ENCODE measurements around the gene SYT10. TPM values are rescaled to one million over a fixed set of nuclear protein-coding genes. Genes with fewer than 3 reads are reported as not detected.

The SYT10 gene, protein sequence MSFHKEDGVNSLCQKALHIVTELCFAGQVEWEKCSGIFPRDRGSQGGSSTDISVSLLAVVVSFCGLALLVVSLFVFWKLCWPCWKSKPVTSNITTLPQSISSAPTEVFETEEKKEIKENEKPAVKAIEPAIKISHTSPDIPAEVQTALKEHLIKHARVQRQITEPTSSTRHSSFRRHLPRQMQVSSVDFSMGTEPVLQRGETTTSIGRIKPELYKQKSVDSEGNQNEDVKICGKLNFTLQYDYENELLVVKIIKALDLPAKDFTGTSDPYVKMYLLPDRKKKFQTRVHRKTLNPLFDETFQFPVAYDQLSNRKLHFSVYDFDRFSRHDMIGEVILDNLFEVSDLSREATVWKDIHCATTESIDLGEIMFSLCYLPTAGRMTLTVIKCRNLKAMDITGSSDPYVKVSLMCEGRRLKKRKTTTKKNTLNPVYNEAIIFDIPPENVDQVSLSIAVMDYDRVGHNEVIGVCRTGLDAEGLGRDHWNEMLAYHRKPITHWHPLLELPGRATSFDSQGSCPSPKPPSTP
- not detected in 2 replicates for total RNA-seq (2014; rRNA removed; shearing (Covaris generic); ENCODE audit: low replicate concordance)

DNA sequence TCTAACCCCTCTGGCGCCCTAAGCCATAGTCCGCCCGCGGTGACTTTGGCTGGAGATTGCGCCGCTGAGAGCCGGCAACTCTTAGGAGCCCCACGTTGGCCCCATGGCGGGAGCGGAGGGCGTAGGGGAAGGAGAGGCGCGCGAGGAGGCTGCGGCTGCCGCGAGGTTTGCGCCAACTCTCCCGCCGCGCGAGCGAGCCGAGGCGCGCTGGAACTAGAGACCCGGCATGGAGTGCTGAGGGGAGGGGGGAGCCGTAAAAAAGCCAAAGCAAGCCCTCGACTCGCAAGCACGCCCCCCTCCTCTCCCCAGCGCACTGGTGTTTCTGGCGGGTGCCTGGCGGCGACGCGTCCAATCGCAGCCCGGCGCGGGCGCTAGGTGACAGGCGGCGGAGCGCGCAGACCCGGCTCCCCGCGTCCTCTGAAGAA lies at the start of gene SYT10:
TSS of gene SYT10 (minus strand) at position 233 of the 425 bp plus-strand sequence. CDS start 297 bp downstream, outside the sequence.
- Histone ChIP-seq H3K4me3 (peak within 1 kb of the TSS; percentile 60), H3K36me3 (no peaks in the 10 kb centered on the region), H3K27me3 (peaks cover 26% of the 10 kb centered on the region), H3K9me3 (no peaks in the 10 kb centered on the region)
- DNase-seq: peak; percentile 50

DNA sequence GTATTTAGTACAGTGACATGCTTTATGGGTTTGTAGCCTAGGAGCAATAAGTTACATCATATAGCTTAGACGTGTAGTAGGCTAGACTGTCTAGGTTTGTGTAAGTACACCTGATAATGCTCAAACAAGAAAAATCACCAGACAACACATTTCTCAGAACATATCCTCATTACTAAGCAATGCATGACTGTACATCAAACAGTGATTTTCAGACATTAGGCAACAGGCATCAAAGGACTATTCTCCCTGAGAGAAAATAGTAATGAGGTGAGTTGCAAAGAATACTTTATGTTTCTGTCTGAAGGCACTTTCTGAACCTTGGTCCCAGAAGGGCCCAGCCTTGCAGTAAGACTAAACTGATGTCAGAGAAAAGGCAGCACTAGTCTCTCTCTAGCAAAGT lies 48.4 kb upstream of the SYT10 start:
- Histone ChIP-seq H3K9me3 (no peaks in the 10 kb centered on the region; the same call in 1 of the 2 replicates), H3K27me3 (no peaks in the 10 kb centered on the region), H3K4me3 (no peak overlapping the region), H3K36me3 (no peaks in the 10 kb centered on the region)
- DNase-seq: no peak

- H3K27me3 ChIP-seq: no peaks in the 10 kb centered on the region
- DNase-seq: no peak
- no peaks in the 10 kb centered on the region for H3K36me3 ChIP-seq
- H3K9me3 ChIP-seq: no peaks in the 10 kb centered on the region; the same call in 1 of the 2 replicates
- no peak overlapping the region for H3K4me3 ChIP-seq
These were observed 46.4 kb upstream of the SYT10 start for GRCh38 chr12:33486058-33486457.

- no peaks in the 10 kb centered on the region for H3K36me3 ChIP-seq
- H3K27me3 ChIP-seq: no peaks in the 10 kb centered on the region
- DNase-seq: no peak
- no peak overlapping the region for H3K4me3 ChIP-seq
- H3K9me3 ChIP-seq: no peaks in the 10 kb centered on the region
These were observed 44.5 kb upstream of the SYT10 start for GRCh38 chr12:33484161-33484560.

DNA sequence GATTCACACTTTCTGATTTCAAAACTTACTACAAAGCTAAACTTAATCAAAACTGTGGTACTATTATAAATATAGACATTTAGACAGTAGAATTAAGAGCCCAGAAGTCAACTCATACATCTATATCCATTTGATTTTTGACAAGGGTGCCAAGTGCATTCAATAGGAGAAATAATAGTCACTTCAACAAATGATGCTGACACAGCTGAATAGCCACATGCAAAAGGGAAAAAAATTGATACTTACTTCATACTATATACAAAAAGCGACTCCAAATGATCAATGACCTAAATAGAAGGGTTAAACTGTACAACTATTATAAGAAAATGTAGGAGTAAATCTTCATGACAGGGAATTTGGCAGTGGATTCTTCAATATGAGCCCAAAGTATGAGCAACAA lies 40.7 kb upstream of the SYT10 start:
- H3K9me3 ChIP-seq: peaks cover 8% of the 10 kb centered on the region
- DNase-seq: no peak
- H3K4me3 ChIP-seq: no peak overlapping the region
- no peaks in the 10 kb centered on the region for H3K36me3 ChIP-seq
- no peaks in the 10 kb centered on the region for H3K27me3 ChIP-seq

GRCh38 chr12:33476058-33476457 lies 36.4 kb upstream of the SYT10 start:
- no peak for DNase-seq
- Histone ChIP-seq H3K27me3 (no peaks in the 10 kb centered on the region), H3K9me3 (peaks cover 10% of the 10 kb centered on the region), H3K4me3 (no peak overlapping the region), H3K36me3 (no peaks in the 10 kb centered on the region)

DNA sequence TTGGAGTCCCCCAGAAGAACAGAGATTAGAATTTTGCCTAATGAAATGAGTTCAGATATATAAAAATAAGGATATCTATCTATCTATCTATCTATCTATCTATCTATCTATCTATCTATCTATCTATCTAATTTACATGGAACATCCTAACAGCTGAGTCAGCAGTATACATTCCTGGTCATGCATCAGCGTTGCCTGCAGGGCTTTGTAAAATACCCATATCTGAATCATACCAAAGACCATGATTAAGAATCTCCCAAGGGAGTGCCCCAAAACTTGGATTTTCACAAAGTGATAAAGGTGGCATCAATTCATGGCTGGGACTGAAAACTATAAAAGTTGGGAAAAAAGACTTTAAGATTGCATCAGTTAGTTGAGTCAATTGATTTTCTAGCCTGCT lies 32.7 kb upstream of the SYT10 start:
- no peak for DNase-seq
- Histone ChIP-seq H3K4me3 (no peak overlapping the region), H3K9me3 (peaks cover 8% of the 10 kb centered on the region), H3K27me3 (no peaks in the 10 kb centered on the region), H3K36me3 (no peaks in the 10 kb centered on the region)

DNA sequence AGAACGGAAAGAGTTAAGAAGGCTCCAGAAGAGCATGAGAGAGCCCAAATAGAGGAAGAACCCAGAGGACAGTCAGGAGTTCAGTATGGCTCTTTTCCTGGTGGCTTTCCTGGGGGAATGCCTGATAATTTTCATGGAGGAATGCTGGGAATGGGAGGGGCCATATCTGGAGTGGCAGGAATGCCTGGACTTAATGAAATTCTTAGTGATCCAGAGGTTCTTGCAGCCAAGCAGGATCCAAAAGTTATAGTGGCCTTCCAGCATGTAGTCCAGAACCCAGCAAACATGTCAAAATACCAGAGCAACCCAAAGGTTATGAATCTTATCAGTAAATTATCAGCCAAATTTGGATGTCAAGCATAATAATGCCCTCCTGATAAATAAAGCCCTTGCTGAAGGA lies 15.5 kb upstream of the SYT10 start:
- Histone ChIP-seq H3K9me3 (no peaks in the 10 kb centered on the region), H3K27me3 (no peaks in the 10 kb centered on the region), H3K36me3 (no peaks in the 10 kb centered on the region), H3K4me3 (no peak overlapping the region)
- DNase-seq: no peak

GRCh38 chr12:33450480-33450879 lies 10.9 kb upstream of the SYT10 start:
- Histone ChIP-seq H3K4me3 (no peak overlapping the region), H3K36me3 (no peaks in the 10 kb centered on the region), H3K27me3 (no peaks in the 10 kb centered on the region), H3K9me3 (no peaks in the 10 kb centered on the region)
- no peak for DNase-seq

DNA sequence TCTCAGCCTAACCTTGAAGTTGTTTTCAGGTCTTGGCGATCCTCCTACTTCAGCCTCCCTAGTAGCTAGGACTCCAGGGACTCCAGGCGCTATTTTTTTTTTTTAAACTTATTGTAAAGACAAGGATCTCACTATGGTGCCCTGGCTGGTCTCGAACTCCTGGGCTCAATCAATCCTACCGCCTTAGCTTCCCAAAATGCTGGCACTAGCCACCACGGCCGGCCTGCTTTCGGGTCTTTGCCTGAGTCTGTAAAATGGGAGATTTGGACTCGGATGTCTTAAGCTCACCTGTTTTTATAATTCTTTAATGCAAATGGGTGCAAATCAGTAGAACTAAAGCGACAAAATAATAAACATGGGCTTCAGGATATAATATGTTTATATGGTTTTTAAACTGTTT lies 858 bp upstream of the SYT10 start:
- Histone ChIP-seq H3K9me3 (no peaks in the 10 kb centered on the region), H3K4me3 (no peak overlapping the region), H3K36me3 (no peaks in the 10 kb centered on the region), H3K27me3 (peaks cover 26% of the 10 kb centered on the region)
- DNase-seq: no peak

GRCh38 chr12:33438851-33439586 lies 600 bp downstream of the SYT10 start:
- Histone ChIP-seq H3K9me3 (no peaks in the 10 kb centered on the region), H3K4me3 (peak overlapping the region; percentile 60), H3K27me3 (peaks cover 24% of the 10 kb centered on the region), H3K36me3 (no peaks in the 10 kb centered on the region)
- DNase-seq: peak; percentile 18

- Histone ChIP-seq H3K27me3 (peaks cover 21% of the 10 kb centered on the region), H3K36me3 (no peaks in the 10 kb centered on the region), H3K9me3 (no peaks in the 10 kb centered on the region), H3K4me3 (peak overlapping the region; percentile 60)
- no peak for DNase-seq
These were observed 1.4 kb downstream of the SYT10 start for GRCh38 chr12:33438025-33438772.

DNA sequence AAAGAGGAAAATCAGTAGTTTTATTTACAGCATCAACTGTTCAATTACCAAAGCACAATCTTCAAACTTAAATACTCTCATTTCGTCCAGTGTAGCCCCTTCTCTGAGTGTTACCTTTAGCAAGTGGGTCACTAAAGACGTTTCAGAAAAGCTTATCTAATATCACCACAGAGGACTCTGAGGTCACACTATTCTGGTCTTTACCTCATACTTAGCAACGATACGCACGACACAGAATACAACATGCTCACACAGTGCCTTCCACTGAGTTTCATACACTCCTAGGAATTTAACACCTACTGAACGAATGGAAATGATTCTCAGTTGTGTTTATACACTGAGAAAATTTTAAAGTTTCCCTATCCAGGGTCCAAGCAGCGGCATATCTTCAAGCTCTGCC lies 2.0 kb downstream of the SYT10 start:
- Histone ChIP-seq H3K27me3 (peaks cover 21% of the 10 kb centered on the region), H3K4me3 (no peak overlapping the region), H3K9me3 (no peaks in the 10 kb centered on the region), H3K36me3 (no peaks in the 10 kb centered on the region)
- no peak for DNase-seq

DNA sequence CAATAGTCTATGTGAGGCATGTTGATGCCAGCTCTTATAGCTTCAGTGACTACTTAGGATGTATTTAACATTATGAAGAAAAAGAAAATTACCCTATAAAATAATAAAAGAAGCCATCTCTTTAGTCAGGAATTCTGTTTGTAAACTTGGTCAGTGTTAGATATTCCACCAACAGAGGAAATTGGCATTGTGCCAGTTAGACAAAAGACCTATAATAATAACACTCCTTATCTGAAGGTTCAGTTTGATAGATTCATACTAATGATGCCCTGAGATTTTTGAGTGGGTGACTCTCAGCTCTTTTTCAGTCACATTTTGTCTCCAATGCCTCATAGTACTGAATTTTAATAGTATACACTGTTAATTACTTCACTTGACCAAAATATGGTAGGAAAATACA lies 6.6 kb downstream of the SYT10 start:
- Histone ChIP-seq H3K27me3 (peaks cover 9% of the 10 kb centered on the region), H3K9me3 (no peaks in the 10 kb centered on the region), H3K4me3 (no peak overlapping the region), H3K36me3 (no peaks in the 10 kb centered on the region)
- DNase-seq: no peak

DNA sequence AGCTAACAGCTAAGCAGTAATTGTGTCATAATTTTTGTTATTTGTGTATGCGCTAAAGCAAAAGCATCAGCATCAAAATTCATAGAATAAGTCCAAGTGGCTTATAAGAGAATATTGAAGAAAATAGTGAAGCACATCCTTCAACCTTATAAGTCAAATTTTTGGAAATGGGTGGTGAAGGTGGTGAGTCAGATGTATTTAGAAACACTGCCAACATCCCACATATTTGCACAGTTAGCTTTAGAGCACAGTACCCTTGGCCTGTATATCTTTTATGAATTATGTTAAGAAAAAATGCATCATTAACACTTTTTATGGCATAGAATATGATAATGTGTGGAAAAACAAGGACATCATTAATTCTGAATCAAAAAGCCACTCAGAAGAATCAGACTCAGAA lies 8.0 kb downstream of the SYT10 start:
- H3K27me3 ChIP-seq: peaks cover 2% of the 10 kb centered on the region
- no peaks in the 10 kb centered on the region for H3K9me3 ChIP-seq
- H3K36me3 ChIP-seq: no peaks in the 10 kb centered on the region
- no peak for DNase-seq
- H3K4me3 ChIP-seq: no peak overlapping the region

GRCh38 chr12:33429468-33429867 lies 10.2 kb downstream of the SYT10 start:
- no peak for DNase-seq
- no peak overlapping the region for H3K4me3 ChIP-seq
- H3K27me3 ChIP-seq: no peaks in the 10 kb centered on the region; the same call in 1 of the 2 replicates
- H3K36me3 ChIP-seq: no peaks in the 10 kb centered on the region
- no peaks in the 10 kb centered on the region for H3K9me3 ChIP-seq

- no peak for DNase-seq
- Histone ChIP-seq H3K4me3 (no peak overlapping the region), H3K27me3 (no peaks in the 10 kb centered on the region; the same call in 1 of the 2 replicates), H3K36me3 (no peaks in the 10 kb centered on the region), H3K9me3 (no peaks in the 10 kb centered on the region)
These were observed 12.5 kb downstream of the SYT10 start for GRCh38 chr12:33427071-33427470.
